GM19397 (cell line): ENCODE data around the gene INPPL1.

Source experiments
- ATAC-seq: cut with Tn5 transposase; IDR thresholded peaks from one replicate; pipeline ENCODE4 v1.9.1; 2021; ENCODE audit warnings: mild to moderate bottlenecking, moderate library complexity; ENCODE audit not compliant: unreplicated experiment

The INPPL1 gene

GRCh38 chr11:72280726-72281315, 56.3 kb downstream of the INPPL1 start:
- ATAC-seq = no peak

- no peak for ATAC-seq
Observed at GRCh38 chr11:72283947-72284346, 59.4 kb downstream of the INPPL1 start.

- no peak for ATAC-seq
Observed at GRCh38 chr11:72287293-72287692, 62.7 kb downstream of the INPPL1 start.
